Gastroesophageal sphincter (tissue), 3 donors: Measurements from ENCODE around the gene DYRK1A.

Source experiments
- EP300 ChIP-seq: sonication (generic); formaldehyde crosslinking; IDR thresholded peaks from one replicate; pipeline ENCODE4 v1.6.1; 2017; ENCODE audit warnings: antibody characterized with exemption, mild to moderate bottlenecking
- POLR2A ChIP-seq, 2 donors: fragments of 450-650 bp; IDR thresholded peaks; one replicate each; pipeline ENCODE4 v1.6.1; 2017; ENCODE audit warnings: antibody characterized with exemption in 2 of 2, mild to moderate bottlenecking in 2 of 2, moderate library complexity in 1 of 2
- POLR2AphosphoS5 ChIP-seq: sonication (generic); formaldehyde crosslinking; IDR thresholded peaks from one replicate; pipeline ENCODE4 v1.6.1; 2017; ENCODE audit warnings: antibody characterized with exemption
- TF ChIP-seq, protein P1 (sequence below), 4 experiments: fragments of 200-600 bp in 2 of 4; fragments of 450-650 bp in 2 of 4; sonication (generic) in 1 of 4; IDR thresholded peaks; one replicate each; pipeline ENCODE4 v1.5.1; 2017 to 2019; ENCODE audit warnings: antibody characterized with exemption in 4 of 4, mild to moderate bottlenecking in 2 of 4, moderate library complexity in 2 of 4

DNA sequence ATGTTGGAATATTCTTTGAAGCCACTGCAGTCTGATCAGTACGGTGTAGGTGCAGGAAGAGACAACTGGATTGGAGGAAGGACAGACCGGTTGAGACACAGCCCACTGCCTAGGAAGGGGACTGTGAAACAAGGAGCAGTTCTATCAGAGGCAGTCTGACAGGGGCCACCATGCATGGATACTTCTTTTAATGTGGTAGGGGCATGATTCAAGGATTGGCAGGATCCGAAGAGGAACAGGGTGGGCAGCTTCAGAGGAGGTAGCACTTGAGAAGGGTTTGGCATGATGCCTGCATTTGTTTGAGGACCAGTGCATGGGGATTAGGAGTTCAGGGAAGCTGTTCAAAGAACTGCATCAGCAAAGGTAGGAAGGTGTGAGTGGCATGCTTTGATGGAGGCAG is 167.9 kb downstream of the DYRK1A start:
- TF ChIP-seq POLR2A (IDR thresholded peaks at IDR 0.05) (no peak), POLR2AphosphoS5 (no peak), EP300 (no peak)
- TF ChIP-seq, protein P1, sequence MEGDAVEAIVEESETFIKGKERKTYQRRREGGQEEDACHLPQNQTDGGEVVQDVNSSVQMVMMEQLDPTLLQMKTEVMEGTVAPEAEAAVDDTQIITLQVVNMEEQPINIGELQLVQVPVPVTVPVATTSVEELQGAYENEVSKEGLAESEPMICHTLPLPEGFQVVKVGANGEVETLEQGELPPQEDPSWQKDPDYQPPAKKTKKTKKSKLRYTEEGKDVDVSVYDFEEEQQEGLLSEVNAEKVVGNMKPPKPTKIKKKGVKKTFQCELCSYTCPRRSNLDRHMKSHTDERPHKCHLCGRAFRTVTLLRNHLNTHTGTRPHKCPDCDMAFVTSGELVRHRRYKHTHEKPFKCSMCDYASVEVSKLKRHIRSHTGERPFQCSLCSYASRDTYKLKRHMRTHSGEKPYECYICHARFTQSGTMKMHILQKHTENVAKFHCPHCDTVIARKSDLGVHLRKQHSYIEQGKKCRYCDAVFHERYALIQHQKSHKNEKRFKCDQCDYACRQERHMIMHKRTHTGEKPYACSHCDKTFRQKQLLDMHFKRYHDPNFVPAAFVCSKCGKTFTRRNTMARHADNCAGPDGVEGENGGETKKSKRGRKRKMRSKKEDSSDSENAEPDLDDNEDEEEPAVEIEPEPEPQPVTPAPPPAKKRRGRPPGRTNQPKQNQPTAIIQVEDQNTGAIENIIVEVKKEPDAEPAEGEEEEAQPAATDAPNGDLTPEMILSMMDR (IDR thresholded peaks at IDR 0.05), result no peak
